GM19035 (cell line): ENCODE results near the gene NLRP12.
"Not testable (repeated sequence)": the region's sequence is repeated elsewhere in the genome, so short reads cannot be mapped to it uniquely, and the experiment has no call there.

Source experiments
- ATAC-seq: cut with Tn5 transposase; IDR thresholded peaks from one replicate; pipeline ENCODE4 v1.9.1; 2021; ENCODE audit not compliant: unreplicated experiment

Gene NLRP12

GRCh38 chr19:53824134-53824611 is at the start of gene NLRP12:
NLRP12 (minus strand) TSS chr19:53824314; CDS start chr19:53824174, 140 bp downstream.
- ATAC-seq = no peak

DNA sequence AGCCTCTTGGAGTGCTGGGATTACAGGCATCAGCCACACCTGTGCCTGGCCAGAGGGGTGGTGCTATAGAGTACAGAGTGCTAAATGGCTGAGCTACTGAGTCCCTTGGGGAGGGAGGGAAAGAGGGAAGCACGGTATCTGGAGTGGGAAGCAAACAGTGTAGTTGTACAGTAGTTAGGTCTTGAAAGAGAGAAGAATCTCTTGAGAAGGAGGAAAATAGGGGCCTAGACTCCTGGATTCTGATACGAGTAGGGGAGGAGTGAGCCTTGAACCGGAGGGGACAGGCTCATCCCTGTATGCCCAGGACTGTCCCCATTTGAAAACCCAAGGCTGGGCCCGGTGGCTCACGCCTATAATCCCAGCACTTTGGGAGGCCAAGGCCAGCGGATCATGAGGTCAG is 48.6 kb upstream of the NLRP12 start:
- ATAC-seq = no peak

DNA sequence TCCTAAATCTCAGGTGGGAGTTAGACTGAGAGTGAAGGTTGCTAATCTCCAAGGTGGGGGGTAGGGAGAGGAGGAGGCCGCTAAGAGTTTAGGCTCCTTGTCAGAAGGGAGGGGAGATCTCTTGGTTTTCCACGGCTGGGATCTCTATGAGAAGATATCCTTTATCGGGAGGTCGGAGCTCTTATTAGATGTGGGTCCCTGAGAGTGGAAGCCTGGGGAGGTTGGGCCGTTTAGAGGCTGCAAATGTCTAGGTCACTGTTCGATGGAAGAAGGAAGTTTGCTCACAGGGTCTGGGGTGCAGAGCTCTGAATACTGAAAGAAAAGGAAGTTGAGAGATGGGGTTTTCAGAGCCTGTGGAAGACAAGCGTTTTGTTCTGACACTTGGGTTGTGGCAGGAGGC is 47.3 kb upstream of the NLRP12 start:
- ATAC-seq = no peak

GRCh38 chr19:53870485-53870844 is 46.4 kb upstream of the NLRP12 start:
- ATAC-seq = no peak

- ATAC-seq = not testable (repeated sequence)
Observed at GRCh38 chr19:53869805-53870484, 45.8 kb upstream of the NLRP12 start.

DNA sequence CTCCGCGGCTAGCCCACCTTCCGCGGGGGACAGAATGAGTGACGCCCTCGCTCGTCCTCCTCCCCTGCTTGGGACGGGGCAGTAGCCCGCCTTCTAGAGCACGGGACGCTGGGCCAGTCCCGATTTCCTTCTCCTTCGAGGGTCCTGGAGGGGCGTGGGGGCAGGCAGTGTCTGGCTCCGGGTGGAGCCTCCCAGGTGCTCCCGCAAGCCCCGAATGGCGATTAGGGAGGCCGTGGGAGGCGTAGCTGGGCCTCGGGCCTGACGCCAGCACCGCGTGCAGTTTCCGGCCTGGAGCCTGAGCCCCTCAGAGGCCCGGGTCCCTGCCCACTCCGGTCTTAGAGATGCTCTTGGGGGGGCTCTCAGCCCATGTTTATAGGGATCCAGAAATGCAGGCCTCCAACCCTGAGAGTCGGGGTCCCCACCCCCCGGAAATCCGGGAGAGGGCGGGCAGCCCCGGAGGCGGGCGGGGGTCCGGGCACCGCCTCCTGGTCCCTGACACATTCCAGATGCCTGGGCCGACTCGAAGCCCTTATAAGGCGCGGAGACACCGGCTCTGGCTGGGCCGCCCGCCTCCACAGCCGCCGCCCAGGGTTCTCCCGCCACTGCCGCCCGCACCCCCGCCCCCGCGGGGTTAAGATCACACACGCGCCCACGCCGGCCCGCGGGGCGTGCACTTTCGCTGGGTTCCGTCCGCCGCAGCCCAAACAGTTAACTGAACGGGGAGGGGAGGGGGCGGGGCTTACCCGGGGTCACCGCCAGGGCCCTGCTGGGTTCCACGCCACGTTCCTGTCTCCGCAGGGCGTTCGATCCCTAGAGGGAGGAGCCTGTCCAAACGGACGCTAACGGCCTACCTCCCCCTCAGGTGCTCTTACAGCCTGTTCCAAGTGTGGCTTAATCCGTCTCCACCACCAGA is 45.0 kb upstream of the NLRP12 start:
- no peak for ATAC-seq

DNA sequence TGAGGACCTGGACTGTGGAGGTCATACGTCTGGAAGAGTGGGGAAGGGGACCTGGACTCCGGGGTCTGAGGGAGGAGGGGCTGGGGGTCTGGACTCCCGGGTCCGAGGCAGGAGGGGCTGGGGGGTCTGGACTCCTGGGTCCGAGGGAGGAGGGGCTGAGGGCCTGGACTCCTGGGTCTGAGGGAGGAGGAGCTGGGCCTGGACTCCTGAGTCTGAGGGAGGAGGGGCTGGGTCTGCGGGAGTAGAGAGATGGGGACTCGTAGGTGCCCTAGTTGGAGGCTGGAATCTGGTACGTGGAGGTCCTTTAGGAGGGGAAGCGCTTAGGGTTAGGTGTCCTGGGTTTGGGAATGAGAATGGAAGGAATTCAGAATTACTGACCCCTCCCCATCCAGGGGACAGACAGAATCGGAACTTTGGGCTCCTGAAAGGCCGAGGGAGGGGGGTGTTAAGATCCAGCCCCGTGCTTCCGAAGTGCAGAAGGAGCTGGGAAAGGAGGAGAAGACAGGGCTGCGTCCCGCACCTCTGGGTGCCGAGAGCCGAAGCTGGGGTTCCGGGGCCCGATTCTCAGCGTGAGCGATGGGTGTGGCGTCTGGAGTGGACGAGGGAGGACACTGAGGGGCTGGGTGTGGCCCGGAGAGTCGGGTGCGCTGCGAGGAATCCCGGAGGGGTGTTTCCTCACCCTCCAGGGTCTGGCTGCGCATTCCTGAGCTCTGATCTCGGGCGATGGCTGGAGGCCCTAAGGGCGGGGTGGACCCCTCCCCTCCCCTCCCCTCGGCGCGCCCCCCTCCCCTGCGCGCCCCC is 44.2 kb upstream of the NLRP12 start:
- ATAC-seq = no peak

DNA sequence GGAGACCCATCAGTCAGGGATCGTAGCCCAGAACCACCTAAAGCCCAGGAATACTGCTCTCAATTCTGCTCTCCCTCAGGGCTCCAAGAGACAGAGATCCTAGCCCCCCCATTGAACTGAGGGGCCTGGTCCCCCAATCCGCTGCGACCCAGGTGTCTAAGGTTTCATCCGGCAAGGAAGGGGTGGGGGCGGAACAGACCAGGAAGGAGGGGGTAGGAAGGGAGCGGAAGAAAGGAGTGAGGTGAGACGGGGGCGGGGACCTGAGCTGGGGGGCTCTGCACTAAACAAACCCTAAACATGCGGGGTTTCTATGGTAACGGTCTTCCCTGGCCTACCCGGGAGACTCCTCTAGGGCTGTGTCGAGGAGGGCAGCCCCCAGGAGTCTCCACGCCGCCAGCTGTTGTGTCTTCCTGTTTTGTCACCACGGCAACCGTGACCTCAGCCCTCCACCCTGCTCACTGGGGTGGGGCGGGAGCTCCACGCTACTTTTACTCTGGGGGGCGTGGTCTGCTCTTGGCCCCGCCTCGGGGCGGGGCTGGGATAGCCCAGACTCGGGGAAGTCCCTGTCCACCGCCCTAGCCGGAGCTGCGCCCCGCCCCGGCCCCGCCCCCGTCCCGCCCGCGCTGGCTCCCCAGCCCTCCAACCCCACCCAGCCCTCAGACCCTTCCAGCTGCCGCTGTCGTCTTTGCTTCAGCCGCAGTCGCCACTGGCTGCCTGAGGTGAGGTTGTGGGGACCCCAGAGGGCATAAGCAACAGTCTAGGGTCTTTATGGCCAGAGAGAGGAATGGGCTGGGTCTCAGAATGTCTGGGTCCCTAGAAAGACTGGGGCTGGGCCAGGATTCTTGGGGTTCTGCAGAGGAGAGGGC is 43.3 kb upstream of the NLRP12 start, which contains the start of gene MYADM:
Gene MYADM (plus strand): TSS at position 659 of the 866 bp plus-strand sequence. CDS start 5,647 bp downstream, outside the sequence.
- peak; percentile 74 for ATAC-seq

- no peak for ATAC-seq
Observed at GRCh38 chr19:53866865-53867224, 42.7 kb upstream of the NLRP12 start.

- no peak for ATAC-seq
Observed at GRCh38 chr19:53865918-53866864, 42.1 kb upstream of the NLRP12 start.

DNA sequence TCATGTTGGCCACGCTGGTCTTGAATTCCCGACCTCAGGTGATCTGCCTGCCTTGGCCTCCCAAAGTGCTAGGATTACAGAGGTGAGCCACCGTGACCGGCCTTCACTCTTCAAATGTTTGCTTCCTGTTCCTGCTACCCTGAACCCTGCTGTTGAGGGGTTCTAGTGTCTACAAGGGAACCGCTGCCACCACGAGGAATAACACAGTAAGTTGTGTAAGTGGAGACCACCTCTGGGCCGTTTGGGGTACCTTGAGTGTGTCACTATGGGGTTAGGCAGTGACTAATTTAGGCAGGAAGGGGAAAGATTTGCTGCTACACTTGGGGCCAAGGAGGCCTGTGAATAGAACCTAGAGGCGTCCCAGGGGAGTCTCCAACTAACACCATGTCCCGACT is 41.4 kb upstream of the NLRP12 start:
- no peak for ATAC-seq

GRCh38 chr19:53864308-53864836 is 40.3 kb upstream of the NLRP12 start:
- ATAC-seq = no peak

- no peak for ATAC-seq
Observed at GRCh38 chr19:53853707-53854106, 29.6 kb upstream of the NLRP12 start.

- ATAC-seq = no peak
Observed at GRCh38 chr19:53849237-53849676, 25.1 kb upstream of the NLRP12 start.

DNA sequence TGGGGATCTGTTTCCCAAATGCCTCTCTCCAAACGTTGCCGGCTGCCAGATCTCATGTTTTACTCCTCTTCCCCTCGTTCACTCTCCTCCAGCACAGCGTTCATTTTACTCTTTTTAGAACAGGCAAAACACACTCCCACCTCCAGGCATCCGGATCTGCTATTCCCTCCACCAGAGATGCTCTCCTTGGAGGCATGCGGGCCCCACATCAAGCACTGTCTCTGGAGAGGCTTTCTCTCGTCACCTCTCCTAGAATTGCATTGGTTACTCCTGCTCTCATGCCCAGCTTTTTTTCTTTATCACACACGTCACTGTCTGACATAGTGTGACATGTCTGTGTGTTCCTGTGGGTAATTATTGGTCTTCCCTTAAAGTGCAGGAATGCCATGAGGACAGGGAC is 23.4 kb upstream of the NLRP12 start:
- no peak for ATAC-seq

DNA sequence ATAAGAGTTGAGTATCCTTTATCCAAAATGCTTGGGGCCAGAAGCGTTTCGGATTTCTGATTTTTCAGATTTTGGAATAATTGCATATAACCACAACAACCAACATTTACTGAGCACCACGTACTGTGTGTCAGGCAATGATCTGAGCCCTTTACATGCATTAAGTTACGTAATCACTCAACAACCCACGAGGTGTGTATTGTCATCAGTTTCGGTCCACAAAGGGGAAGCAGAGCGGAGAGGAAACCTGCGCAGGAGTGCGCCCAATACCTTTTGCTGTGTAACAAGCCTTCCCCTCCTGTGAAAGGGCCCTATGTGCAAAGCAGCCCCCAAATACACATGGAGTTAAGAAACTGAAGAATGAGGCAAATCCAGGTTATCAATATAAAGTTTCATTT is 20.7 kb upstream of the NLRP12 start:
- no peak for ATAC-seq

GRCh38 chr19:53840914-53841313 is 16.8 kb upstream of the NLRP12 start:
- ATAC-seq = not testable (repeated sequence)

- ATAC-seq = not testable (repeated sequence)
Observed at GRCh38 chr19:53840241-53840640, 16.1 kb upstream of the NLRP12 start.

DNA sequence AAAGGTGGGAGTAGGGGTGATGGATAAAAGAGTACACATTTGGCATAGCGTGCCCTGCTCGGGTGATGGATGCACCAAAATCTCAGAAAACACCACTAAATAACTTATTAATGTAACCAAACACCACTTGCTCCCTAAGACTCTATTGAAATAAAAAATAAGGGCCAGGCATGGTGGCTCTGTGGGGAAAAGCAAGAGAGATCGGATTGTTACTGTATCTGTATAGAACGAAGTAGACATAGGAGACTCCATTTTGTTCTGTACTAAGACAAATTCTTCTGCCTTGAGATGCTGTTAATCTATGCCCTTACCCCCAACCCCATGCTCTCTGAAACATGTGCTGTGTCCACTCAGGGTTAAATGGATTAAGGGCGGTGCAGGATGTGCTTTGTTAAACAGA is 14.3 kb upstream of the NLRP12 start:
- ATAC-seq = not testable (repeated sequence)
